Coronary artery (tissue), 2 donors: Measurements from ENCODE around the gene TSR1.
"Not testable (repeated sequence)": the region's sequence is repeated elsewhere in the genome, so short reads cannot be mapped to it uniquely, and the experiment has no call there.

ENCODE experiments used
- DNase-seq: peaks from one replicate; pipeline ENCODE4 v3.0.0-alpha.2; 2017; ENCODE audit warnings: low spot score
- H3K27ac ChIP-seq, 2 donors: fragments of 200-600 bp; sonication (generic); one replicate each; pipeline ENCODE4 v1.5.1; 2016 to 2019
- H3K4me3 ChIP-seq: fragments of 200-600 bp; sonication (generic); 2 replicates; pipeline ENCODE4 v1.5.1; 2016; ENCODE audit warnings: mild to moderate bottlenecking, moderate library complexity
- TF ChIP-seq, protein P1 (sequence below): fragments of 200-600 bp; sonication (generic); IDR thresholded peaks from one replicate; pipeline ENCODE4 v1.5.1; 2019; ENCODE audit warnings: antibody characterized with exemption

The TSR1 gene

DNA sequence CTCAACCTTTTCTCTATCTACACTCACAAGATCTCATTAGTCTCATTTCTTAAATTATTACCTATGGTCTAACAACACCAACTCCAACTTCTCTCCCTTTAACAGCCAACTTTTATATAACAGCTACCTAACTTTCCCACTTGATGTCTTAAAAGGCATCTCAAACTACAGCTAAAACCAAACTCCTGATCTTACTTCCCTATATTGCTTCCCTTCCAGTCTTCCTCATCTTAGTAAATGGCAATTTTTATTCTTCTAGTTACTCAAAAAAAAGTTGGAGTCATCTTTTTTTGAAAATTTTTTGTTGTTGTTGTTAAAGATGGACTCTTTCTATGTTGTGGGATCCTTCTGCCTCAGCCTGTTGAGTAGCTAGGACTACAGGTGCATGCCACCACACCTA is 17.2 kb downstream of the TSR1 start:
- TF ChIP-seq, protein P1, sequence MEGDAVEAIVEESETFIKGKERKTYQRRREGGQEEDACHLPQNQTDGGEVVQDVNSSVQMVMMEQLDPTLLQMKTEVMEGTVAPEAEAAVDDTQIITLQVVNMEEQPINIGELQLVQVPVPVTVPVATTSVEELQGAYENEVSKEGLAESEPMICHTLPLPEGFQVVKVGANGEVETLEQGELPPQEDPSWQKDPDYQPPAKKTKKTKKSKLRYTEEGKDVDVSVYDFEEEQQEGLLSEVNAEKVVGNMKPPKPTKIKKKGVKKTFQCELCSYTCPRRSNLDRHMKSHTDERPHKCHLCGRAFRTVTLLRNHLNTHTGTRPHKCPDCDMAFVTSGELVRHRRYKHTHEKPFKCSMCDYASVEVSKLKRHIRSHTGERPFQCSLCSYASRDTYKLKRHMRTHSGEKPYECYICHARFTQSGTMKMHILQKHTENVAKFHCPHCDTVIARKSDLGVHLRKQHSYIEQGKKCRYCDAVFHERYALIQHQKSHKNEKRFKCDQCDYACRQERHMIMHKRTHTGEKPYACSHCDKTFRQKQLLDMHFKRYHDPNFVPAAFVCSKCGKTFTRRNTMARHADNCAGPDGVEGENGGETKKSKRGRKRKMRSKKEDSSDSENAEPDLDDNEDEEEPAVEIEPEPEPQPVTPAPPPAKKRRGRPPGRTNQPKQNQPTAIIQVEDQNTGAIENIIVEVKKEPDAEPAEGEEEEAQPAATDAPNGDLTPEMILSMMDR = no peak
- Histone ChIP-seq H3K27ac (no peak overlapping the region), H3K4me3 (no peak overlapping the region)
- DNase-seq = no peak

DNA sequence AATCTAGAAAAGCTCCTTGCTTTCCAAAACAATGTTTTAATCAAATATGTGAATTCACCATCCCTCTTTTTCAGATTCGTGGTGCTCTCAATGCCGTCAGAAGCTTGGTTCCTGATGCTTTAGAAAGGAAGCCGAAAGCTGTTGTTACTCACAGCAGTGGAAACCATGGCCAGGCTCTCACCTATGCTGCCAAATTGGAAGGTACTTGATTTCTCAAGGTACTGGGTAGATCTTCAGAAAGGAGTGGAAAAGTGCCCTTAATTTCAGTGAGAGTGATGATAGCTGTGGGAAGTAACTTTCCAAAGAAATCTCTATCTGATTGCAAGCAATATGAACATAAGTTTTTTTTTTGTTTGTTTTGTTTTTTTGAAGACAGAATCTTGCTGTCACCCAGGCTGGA is 18.5 kb downstream of the TSR1 start:
- H3K27ac ChIP-seq = no peak overlapping the region
- DNase-seq = no peak
- TF ChIP-seq, protein P1 = no peak
- H3K4me3 ChIP-seq = no peak overlapping the region

DNA sequence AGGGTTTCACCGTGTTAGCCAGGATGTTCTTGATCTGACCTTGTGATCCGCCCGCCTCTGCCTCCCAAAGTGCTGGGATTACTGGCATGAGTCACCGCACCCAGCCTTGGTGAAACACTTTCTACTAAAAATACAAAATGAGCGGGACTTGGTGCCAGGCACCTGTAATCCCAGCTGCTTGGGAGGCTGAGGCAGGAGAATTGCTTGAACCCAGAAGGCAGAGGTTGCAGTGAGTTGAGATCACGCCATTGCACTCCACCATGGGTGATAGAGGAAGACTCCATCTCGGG is 19.4 kb downstream of the TSR1 start:
- H3K4me3 ChIP-seq, DNase-seq, H3K27ac ChIP-seq: not testable (repeated sequence)

DNA sequence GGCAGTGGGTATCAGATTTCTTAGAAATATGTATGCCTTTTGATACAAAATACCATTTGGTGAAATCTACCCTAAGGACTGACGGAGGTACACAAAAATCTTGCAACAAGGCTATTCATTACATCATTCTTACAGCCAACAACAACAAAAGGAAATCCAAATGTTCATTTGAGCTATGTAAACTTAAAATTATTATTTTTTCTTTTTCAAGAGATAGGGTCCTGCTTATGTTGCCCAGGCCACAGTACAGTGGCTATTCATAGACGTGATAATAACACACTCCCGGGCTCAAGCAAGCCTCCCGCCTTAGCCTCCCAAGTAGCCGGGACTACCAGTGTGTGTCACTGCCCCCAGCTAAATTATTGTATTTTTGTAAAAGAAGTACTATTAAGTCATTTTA is 23.5 kb downstream of the TSR1 start:
- no peak for DNase-seq
- Histone ChIP-seq H3K4me3 (no peak overlapping the region), H3K27ac (peak overlapping the region; percentile 24 to 52)
- TF ChIP-seq, protein P1 = no peak

DNA sequence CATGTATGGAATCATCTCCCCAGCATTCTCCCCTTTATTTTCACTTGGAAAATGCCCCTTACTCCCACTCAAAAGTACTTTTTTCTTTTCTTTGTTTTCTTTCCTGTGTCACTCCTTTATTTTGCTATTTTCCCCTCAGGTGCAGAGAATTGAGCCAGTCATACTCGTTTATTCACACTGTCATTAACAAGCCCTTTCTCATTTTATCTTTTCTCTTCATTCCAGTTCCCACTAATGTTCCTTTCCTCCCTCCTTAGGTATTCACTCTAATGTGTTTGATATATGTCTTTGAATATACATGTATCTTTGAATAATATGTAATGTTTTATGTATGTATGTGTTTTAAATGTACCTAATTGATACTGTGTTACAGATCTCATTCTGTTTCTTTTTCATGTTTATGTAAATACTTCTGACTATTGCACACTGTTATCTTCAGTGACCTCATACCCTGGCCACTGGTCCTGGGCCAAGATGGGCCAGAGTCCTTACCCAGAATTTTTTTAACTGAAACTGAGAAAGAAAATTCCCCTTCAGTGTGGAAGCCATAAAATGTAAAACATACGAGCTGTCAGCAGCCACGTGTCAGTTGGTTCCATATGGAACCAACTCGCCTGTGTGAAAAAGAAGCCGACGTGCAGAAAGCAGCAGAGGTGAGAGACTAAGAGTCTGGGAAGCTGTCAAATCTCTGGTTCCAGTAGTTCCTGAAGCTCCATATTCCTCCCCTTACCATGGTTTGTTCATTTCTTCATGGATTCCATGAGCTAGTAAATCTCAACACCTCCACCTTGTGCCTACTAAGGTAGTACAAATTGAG is 26.7 kb downstream of the TSR1 start:
- Histone ChIP-seq H3K4me3 (no peak overlapping the region), H3K27ac (no peak overlapping the region)
- DNase-seq = no peak
- TF ChIP-seq, protein P1 = no peak

DNA sequence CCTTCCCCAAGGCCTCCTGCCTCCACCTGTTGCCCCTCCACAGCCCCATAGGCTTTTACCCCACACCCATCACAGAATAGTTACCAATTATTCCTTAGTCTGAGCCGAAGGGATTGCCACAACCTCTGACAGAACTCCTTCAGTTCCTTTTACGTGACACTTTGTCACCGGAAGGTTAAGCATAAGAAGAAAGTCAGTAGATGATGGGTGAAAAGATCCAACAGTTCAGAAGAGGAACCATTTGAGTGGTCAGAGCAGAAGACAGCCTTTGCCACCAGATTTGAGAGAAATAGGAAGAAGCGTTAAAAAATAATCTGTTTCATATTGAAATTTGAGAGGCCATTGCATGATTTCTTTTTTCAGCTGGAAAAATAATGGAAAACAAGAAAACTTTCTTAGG is 31.3 kb downstream of the TSR1 start:
- no peak overlapping the region for H3K27ac ChIP-seq
- TF ChIP-seq, protein P1 = no peak
- DNase-seq = no peak
- no peak overlapping the region for H3K4me3 ChIP-seq

DNA sequence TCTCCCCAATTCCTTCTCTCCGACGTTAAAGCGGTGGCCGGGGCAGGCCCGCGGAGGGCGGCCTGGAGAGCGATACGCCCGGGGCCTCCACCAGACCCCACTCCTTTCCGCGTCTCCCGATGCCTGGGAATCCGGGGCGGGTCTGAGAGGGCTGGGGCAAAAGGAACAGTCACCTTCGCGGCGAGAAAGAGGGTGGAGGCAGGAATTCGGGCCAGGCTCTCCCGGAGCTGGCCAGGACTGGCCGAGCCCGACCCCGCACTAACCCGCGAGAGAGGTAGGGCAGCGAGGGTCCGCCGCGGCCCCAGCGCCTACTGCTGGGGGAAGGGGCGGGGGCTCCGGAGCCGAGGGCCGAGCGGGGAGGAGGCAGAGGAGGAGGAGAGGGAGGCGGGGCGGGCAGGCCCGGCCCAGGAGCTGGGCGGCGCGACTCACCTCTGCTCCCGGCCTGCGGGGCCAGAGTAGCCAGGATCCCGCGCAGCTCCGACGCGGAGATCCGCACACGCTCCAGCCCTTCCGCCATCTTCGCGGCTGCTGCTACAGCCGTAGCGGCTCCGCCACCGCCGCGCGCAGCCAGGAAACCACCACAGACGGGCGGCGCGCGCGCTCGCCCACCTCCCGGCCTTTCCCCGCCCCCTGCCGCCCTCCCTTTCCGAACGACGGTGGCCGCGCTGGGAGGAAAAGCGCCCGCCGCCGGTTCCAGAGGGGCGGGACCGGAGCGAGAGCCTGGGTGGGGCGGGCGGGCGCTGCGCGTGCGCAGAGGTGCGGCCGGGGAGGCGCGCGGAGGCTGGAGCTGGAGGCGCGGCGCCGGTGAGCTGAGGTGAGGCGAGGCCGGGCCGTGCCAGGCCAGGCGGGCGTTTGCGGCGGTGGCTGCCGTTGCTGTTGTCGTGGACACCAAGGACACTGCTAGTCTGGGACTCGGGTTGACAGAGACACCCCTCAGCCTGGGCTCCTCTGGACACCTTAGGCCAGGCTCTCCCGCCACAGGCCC is 32.8 kb downstream of the TSR1 start, which contains the start of the genes SMG6 and SRR:
Gene SMG6, minus strand, starts transcription at position 582 of the 985 bp plus-strand sequence. Its CDS starts 65 bp downstream, at position 517.
Gene SRR, plus strand, starts transcription at position 747 of the 985 bp plus-strand sequence. CDS start 11,611 bp downstream, outside the sequence.
- peak within 1 kb of the TSS; percentile 100 for H3K4me3 ChIP-seq
- H3K27ac ChIP-seq = peak within 1 kb of the TSS; percentile 93 to 100
- DNase-seq = peak; percentile 92
- TF ChIP-seq, protein P1 = no peak
